ENCODE data around the gene MARCKSL1. TPM values are rescaled to one million over a fixed set of nuclear protein-coding genes. Genes with fewer than 3 reads are reported as not detected.

MARCKSL1 gene
- polyA plus RNA-seq, 3 donors: 13.9 to 150 (median 40.3) TPM

GRCh38 chr1:32329931-32330466, 6.0 kb downstream of the MARCKSL1 start:
- Histone ChIP-seq H3K9me3 (replicated peaks in 1 of 2; ENCODE audit: control insufficient read depth in 1 of 2, insufficient read depth in 1 of 2, low read length in 2 of 2) (no peaks in the 10 kb centered on the region), H3K79me2 (ENCODE audit: insufficient read depth, low read length) (no peaks in the 10 kb centered on the region), H3K27me3 (ENCODE audit: control insufficient read depth in 2 of 2, insufficient read depth in 2 of 2, low read length in 2 of 2) (peaks cover 7 to 15% of the 10 kb centered on the region in 2 donors), H3K4me2 (replicated peaks; ENCODE audit: extremely low read depth, low read length, poor library complexity, severe bottlenecking) (no peak overlapping the region), H3K27ac (ENCODE audit: low read depth in 1 of 2, low read length in 2 of 2) (no peak overlapping the region), H3K9ac (ENCODE audit: insufficient read depth, low read length, poor library complexity, severe bottlenecking) (no peak overlapping the region), H2AFZ (ENCODE audit: insufficient read depth, low read depth, low read length, poor library complexity, severe bottlenecking) (no peak overlapping the region), H3K4me1 (ENCODE audit: control insufficient read depth in 1 of 2, insufficient read depth in 2 of 2, low read length in 2 of 2) (peaks cover 6 to 8% of the 10 kb centered on the region in 2 donors), H3K4me3 (replicated peaks in 1 of 3; ENCODE audit: low read depth in 2 of 3, low read length in 3 of 3) (no peak overlapping the region), H4K20me1 (ENCODE audit: insufficient read depth, low read length) (peaks cover 59% of the 10 kb centered on the region), H3K36me3 (replicated peaks in 1 of 2; ENCODE audit: control insufficient read depth in 1 of 2, insufficient read depth in 2 of 2, low read length in 2 of 2) (peaks cover 80 to 91% of the 10 kb centered on the region in 2 donors)
- H3K9me3 Mint-ChIP-seq: peaks cover 0 to 5% (median 3%) of the 10 kb centered on the region in 7 donors
- 90% methylated on average over 3 of the region's 4 CpGs for WGBS (ENCODE audit: insufficient coverage)
- no peak for TF ChIP-seq CTCF (IDR thresholded peaks at IDR 0.05)
- H3K4me1 Mint-ChIP-seq: peaks cover 12% of the 10 kb centered on the region
- H3K27ac Mint-ChIP-seq: no peak overlapping the region
- no peak overlapping the region for H3K4me3 Mint-ChIP-seq
- DNase-seq: no peak
- intact Hi-C loops (cut with micrococcal nuclease): loop anchor here in 1 of 2 donors (5.0 kb wide), 1 partner anchor 42 kb away; no protein-coding TSS in a partner anchor
- H3K27me3 Mint-ChIP-seq (ENCODE audit: low read depth in 3 of 3): peaks cover 14 to 18% (median 14%) of the 10 kb centered on the region in 3 donors
- peaks cover 91% of the 10 kb centered on the region in 2 donors for H3K36me3 Mint-ChIP-seq

GRCh38 chr1:32327204-32327603, 8.8 kb downstream of the MARCKSL1 start:
- Histone ChIP-seq H3K9me3 (replicated peaks in 1 of 2; ENCODE audit: control insufficient read depth in 1 of 2, insufficient read depth in 1 of 2, low read length in 2 of 2) (no peaks in the 10 kb centered on the region), H3K4me1 (ENCODE audit: control insufficient read depth in 1 of 2, insufficient read depth in 2 of 2, low read length in 2 of 2) (no peaks in the 10 kb centered on the region), H3K9ac (ENCODE audit: insufficient read depth, low read length, poor library complexity, severe bottlenecking) (no peak overlapping the region), H3K36me3 (replicated peaks in 1 of 2; ENCODE audit: control insufficient read depth in 1 of 2, insufficient read depth in 2 of 2, low read length in 2 of 2) (peaks cover 81 to 97% of the 10 kb centered on the region in 2 donors), H3K27ac (ENCODE audit: low read depth in 1 of 2, low read length in 2 of 2) (no peak overlapping the region), H2AFZ (ENCODE audit: insufficient read depth, low read depth, low read length, poor library complexity, severe bottlenecking) (no peak overlapping the region), H3K4me2 (replicated peaks; ENCODE audit: extremely low read depth, low read length, poor library complexity, severe bottlenecking) (no peak overlapping the region), H4K20me1 (ENCODE audit: insufficient read depth, low read length) (peaks cover 39% of the 10 kb centered on the region), H3K79me2 (ENCODE audit: insufficient read depth, low read length) (no peaks in the 10 kb centered on the region), H3K27me3 (ENCODE audit: control insufficient read depth in 2 of 2, insufficient read depth in 2 of 2, low read length in 2 of 2) (no peaks in the 10 kb centered on the region), H3K4me3 (replicated peaks in 1 of 3; ENCODE audit: low read depth in 2 of 3, low read length in 3 of 3) (no peak overlapping the region)
- WGBS (ENCODE audit: insufficient coverage): 96% methylated on average over 9 of the region's 11 CpGs
- intact Hi-C loops (cut with micrococcal nuclease): no loop called here
- no peak for DNase-seq
- no peak overlapping the region for H3K4me3 Mint-ChIP-seq
- no peak for TF ChIP-seq CTCF (IDR thresholded peaks at IDR 0.05)
- H3K27ac Mint-ChIP-seq: no peak overlapping the region
- H3K27me3 Mint-ChIP-seq (ENCODE audit: low read depth in 3 of 3): peaks cover 2 to 4% (median 3%) of the 10 kb centered on the region in 3 donors
- H3K36me3 Mint-ChIP-seq: peaks cover 84 to 97% of the 10 kb centered on the region in 2 donors
- H3K4me1 Mint-ChIP-seq: no peaks in the 10 kb centered on the region
- H3K9me3 Mint-ChIP-seq: no peaks in the 10 kb centered on the region
